HepG2 (cell line): ENCODE measurements around the gene CATSPERD. TPM values are rescaled to one million over a fixed set of nuclear protein-coding genes. Genes with fewer than 3 reads are reported as not detected.

Experiments
- ATF5 ChIP-seq: sonication (generic); formaldehyde crosslinking; IDR thresholded peaks from 2 replicates; pipeline ENCODE4 v1.4.0; 2020; ENCODE audit warnings: mild to moderate bottlenecking, low read depth, missing genetic modification reagents
- CBFB ChIP-seq: sonication (generic); formaldehyde crosslinking; IDR thresholded peaks from 2 replicates; pipeline ENCODE4 v1.4.0; 2020; ENCODE audit warnings: missing genetic modification reagents
- CEBPG ChIP-seq: IDR thresholded peaks from 2 replicates; pipeline ENCODE4 v1.6.1; 2016
- FOSL1 ChIP-seq: sonication (generic); formaldehyde crosslinking; IDR thresholded peaks from 2 replicates; pipeline ENCODE4 v1.9.0; 2021; ENCODE audit warnings: missing genetic modification reagents, borderline replicate concordance
- HBP1 ChIP-seq: IDR thresholded peaks from 2 replicates; pipeline ENCODE4 v1.6.1; 2016; ENCODE audit warnings: low read depth, control low read depth
- HOXA7 ChIP-seq: sonication (generic); formaldehyde crosslinking; IDR thresholded peaks from 2 replicates; pipeline ENCODE4 v1.8.1; 2022; ENCODE audit warnings: mild to moderate bottlenecking, missing genetic modification reagents, moderate library complexity
- JUNB ChIP-seq: sonication (generic); formaldehyde crosslinking; IDR thresholded peaks from 2 replicates; pipeline ENCODE4 v1.8.0; 2022; ENCODE audit warnings: missing genetic modification reagents, mild to moderate bottlenecking, borderline replicate concordance
- KLF16 ChIP-seq, 2 experiments: sonication (generic) in 1 of 2; formaldehyde crosslinking in 1 of 2; IDR thresholded peaks; 2 replicates each; pipeline versions ENCODE4 v1.6.1 to v1.8.0; 2016 to 2023; ENCODE audit warnings: missing genetic modification reagents in 2 of 2, missing compliant biosample characterization in 1 of 2
- NFYB ChIP-seq: sonication (generic); formaldehyde crosslinking; IDR thresholded peaks from 2 replicates; pipeline ENCODE4 v1.4.0; 2020; ENCODE audit warnings: missing genetic modification reagents
- PCBP2 ChIP-seq: fragments of 200-400 bp; formaldehyde crosslinking; optimal IDR thresholded peaks from 2 replicates; pipeline ENCODE3; 2018; ENCODE audit warnings: low read length, low read depth; ENCODE audit not compliant: poor library complexity, severe bottlenecking
- PHF8 ChIP-seq: sonication (generic); formaldehyde crosslinking; IDR thresholded peaks from 2 replicates; pipeline ENCODE4 v1.5.0; 2020; ENCODE audit warnings: missing genetic modification reagents
- PITX1 ChIP-seq: sonication (generic); formaldehyde crosslinking; IDR thresholded peaks from 2 replicates; pipeline ENCODE4 v1.5.1; 2020; ENCODE audit warnings: mild to moderate bottlenecking, missing genetic modification reagents
- SIX1 ChIP-seq: sonication (generic); formaldehyde crosslinking; IDR thresholded peaks from 2 replicates; pipeline ENCODE4 v1.4.0; 2020; ENCODE audit warnings: missing genetic modification reagents, borderline replicate concordance
- TARDBP ChIP-seq: sonication (generic); formaldehyde crosslinking; IDR thresholded peaks from 2 replicates; pipeline ENCODE4 v1.8.0; 2022; ENCODE audit warnings: mild to moderate bottlenecking, missing genetic modification reagents
- TFE3 ChIP-seq: IDR thresholded peaks from 2 replicates; pipeline ENCODE4 v1.6.1; 2016
- ZKSCAN8 ChIP-seq: IDR thresholded peaks from 2 replicates; pipeline ENCODE4 v1.6.1; 2016; ENCODE audit warnings: borderline replicate concordance, missing genetic modification reagents, missing compliant biosample characterization
- ZNF121 ChIP-seq: sonication (generic); formaldehyde crosslinking; IDR thresholded peaks from 2 replicates; pipeline ENCODE4 v1.5.0; 2020; ENCODE audit warnings: mild to moderate bottlenecking, missing genetic modification reagents
- ZNF124 ChIP-seq: sonication (generic); formaldehyde crosslinking; IDR thresholded peaks from 2 replicates; pipeline ENCODE4 v1.4.0; 2020; ENCODE audit warnings: missing genetic modification reagents
- ZNF17 ChIP-seq: sonication (generic); formaldehyde crosslinking; IDR thresholded peaks from 2 replicates; pipeline ENCODE4 v1.5.0; 2020; ENCODE audit warnings: mild to moderate bottlenecking, missing genetic modification reagents
- ZNF264 ChIP-seq: sonication (generic); formaldehyde crosslinking; IDR thresholded peaks from 2 replicates; pipeline ENCODE4 v1.4.0; 2020; ENCODE audit warnings: missing genetic modification reagents
- ZNF282 ChIP-seq: fragments of 450-650 bp; IDR thresholded peaks from 2 replicates; pipeline ENCODE4 v1.6.1; 2018; ENCODE audit not compliant: partially characterized antibody
- ZNF460 ChIP-seq: sonication (generic); formaldehyde crosslinking; IDR thresholded peaks from 2 replicates; pipeline ENCODE4 v1.5.1; 2020; ENCODE audit warnings: missing genetic modification reagents, mild to moderate bottlenecking, borderline replicate concordance
- ZNF558 ChIP-seq: sonication (generic); formaldehyde crosslinking; IDR thresholded peaks from 2 replicates; pipeline ENCODE4 v1.9.0; 2022; ENCODE audit warnings: mild to moderate bottlenecking, missing genetic modification reagents, borderline replicate concordance
- ZNF614 ChIP-seq: IDR thresholded peaks from 2 replicates; pipeline ENCODE4 v1.6.1; 2018; ENCODE audit warnings: missing biosample characterization, missing genetic modification reagents, inconsistent platforms, borderline replicate concordance
- ZNF883 ChIP-seq: sonication (generic); formaldehyde crosslinking; IDR thresholded peaks from 2 replicates; pipeline ENCODE4 v1.5.1; 2020; ENCODE audit warnings: mild to moderate bottlenecking, missing genetic modification reagents; ENCODE audit errors: not compliant biosample characterization
- polyA plus RNA-seq, 8 experiments: library from polyadenylated mRNA; depleted of rRNA in 3 of 8; stranded (reverse) in 7 of 8; unstranded in 1 of 8; fragments of >200 nt; fragmentation: Illumina TruSeq in 4 of 8; extraction: Trizol in 4 of 8; gene quantifications; 2 replicates each; pipeline versions ENCODE4 v1.2.1 to v1.2.3, GENCODE V29; 2011 to 2016; ENCODE audit warnings: low read depth in 4 of 8, missing spikeins in 1 of 8, mixed read lengths in 1 of 8; ENCODE audit not compliant: insufficient read depth in 1 of 8
- total RNA-seq, 5 experiments: library from RNA; depleted of rRNA; stranded (reverse); fragments of >200 nt; fragmentation: Illumina TruSeq; extraction: Trizol; gene quantifications; 2 replicates each; pipeline ENCODE4 v1.2.3, GENCODE V29; 2016; ENCODE audit warnings: low read depth in 1 of 5
- TF ChIP-seq, protein P1 (sequence below): sonication (generic); formaldehyde crosslinking; IDR thresholded peaks from 2 replicates; pipeline ENCODE4 v1.5.0; 2020; ENCODE audit warnings: mild to moderate bottlenecking, missing genetic modification reagents

The CATSPERD gene
- total and polyA plus RNA-seq, 2 of the 13 experiments (the other 11 are each of a cell fraction or from before 2014, with no cell fraction given) = 0.04 TPM; not detected in 1

- TF ChIP-seq TARDBP (CRISPR knock-in tag) (peak; percentile 70; the same call in 1 of the 2 replicates), ZNF124 (CRISPR knock-in tag) (no peak), ZNF121 (CRISPR knock-in tag) (peak; percentile 100), JUNB (CRISPR knock-in tag) (no peak), CBFB (CRISPR knock-in tag) (peak; percentile 30; the same call in 1 of the 2 replicates), FOSL1 (no peak), ATF5 (no peak), PITX1 (CRISPR knock-in tag) (peak; percentile 70; the same call in 1 of the 2 replicates), HOXA7 (no peak), ZNF17 (CRISPR knock-in tag) (no peak), ZKSCAN8 (0 out of 2 replicates have a peak, but pooled peaks have one; percentile 40), ZNF282 (no peak), PHF8 (CRISPR knock-in tag) (no peak), HBP1 (CRISPR knock-in tag) (peak; percentile 49; the same call in 1 of the 2 replicates), ZNF614 (CRISPR knock-in tag) (peak; percentile 42; the same call in 1 of the 2 replicates), NFYB (CRISPR knock-in tag) (no peak), CEBPG (CRISPR knock-in tag) (peak; percentile 50), ZNF558 (CRISPR knock-in tag) (no peak), SIX1 (CRISPR knock-in tag) (peak; percentile 78; the same call in 1 of the 2 replicates), KLF16 (CRISPR knock-in tag; IDR thresholded peaks at IDR 0.05) (no peak), ZNF883 (CRISPR knock-in tag) (no peak), PCBP2 (no peak), ZNF460 (CRISPR knock-in tag) (peak; percentile 60; the same call in 1 of the 2 replicates), TFE3 (CRISPR knock-in tag) (no peak), ZNF264 (CRISPR knock-in tag) (peak; percentile 25; the same call in 1 of the 2 replicates)
- TF ChIP-seq, protein P1, sequence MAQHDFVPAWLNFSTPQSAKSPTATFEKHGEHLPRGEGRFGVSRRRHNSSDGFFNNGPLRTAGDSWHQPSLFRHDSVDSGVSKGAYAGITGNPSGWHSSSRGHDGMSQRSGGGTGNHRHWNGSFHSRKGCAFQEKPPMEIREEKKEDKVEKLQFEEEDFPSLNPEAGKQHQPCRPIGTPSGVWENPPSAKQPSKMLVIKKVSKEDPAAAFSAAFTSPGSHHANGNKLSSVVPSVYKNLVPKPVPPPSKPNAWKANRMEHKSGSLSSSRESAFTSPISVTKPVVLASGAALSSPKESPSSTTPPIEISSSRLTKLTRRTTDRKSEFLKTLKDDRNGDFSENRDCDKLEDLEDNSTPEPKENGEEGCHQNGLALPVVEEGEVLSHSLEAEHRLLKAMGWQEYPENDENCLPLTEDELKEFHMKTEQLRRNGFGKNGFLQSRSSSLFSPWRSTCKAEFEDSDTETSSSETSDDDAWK (CRISPR knock-in tag) = no peak
Measured at GRCh38 chr19:5800361-5801270, 80.2 kb downstream of the CATSPERD start (continued).
